Forelimb muscle (tissue), 1 donor: ENCODE results near the gene PRUNE2. TPM values are rescaled to one million over a fixed set of nuclear protein-coding genes. Genes with fewer than 3 reads are reported as not detected.

Source experiments
- DNase-seq: peaks from one replicate; pipeline ENCODE4 v3.0.0-alpha.2; 2013; ENCODE audit warnings: low read depth
- polyA plus RNA-seq: library from polyadenylated mRNA; unstranded; fragments of 120-200 nt; gene quantifications from one replicate; pipeline ENCODE4 v1.2.1, GENCODE V29; 2013; ENCODE audit not compliant: insufficient read length

PRUNE2 gene
- polyA plus RNA-seq, 1 donor, result 10.8 TPM

DNA sequence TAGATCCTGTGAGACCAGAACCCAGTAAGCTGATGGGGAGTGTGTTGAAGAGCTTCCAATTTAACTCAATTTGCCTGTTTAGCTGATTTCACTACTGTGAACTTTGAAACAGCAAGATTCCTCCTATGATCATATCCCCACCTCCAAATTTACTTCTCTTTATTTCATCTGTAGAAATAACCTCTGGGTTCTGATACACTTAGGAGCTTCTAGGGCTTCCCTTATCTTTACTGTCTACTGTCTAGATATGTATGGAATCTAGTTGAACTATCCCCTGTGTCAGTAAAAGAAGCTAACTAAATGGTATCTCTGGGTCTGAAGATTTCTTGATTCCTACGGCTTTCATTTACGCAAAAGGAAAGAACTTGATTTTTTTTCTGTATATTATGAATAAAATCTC, 330.2 kb downstream of the PRUNE2 start:
- DNase-seq, result no peak

- no peak for DNase-seq
These were observed 331.8 kb downstream of the PRUNE2 start for GRCh38 chr9:76573905-76574760.

DNA sequence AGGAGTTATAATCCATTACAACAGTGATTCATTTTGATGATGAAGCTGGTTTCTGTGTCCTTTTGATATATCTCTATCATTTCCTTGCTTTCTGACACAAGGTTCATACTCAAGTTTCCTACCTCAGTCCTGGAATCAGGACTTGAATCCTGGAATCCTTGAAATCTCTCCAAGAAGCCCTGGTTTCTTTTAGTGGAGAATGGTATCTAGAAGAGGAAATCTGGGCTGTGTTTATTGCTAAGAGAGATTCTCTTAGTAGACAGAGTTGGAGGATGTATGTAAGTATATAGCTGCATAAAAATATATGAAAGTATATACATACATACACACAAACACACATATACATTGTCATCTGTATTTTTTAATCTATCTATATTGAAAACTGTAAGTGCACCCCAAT, 332.5 kb downstream of the PRUNE2 start:
- no peak for DNase-seq

GRCh38 chr9:76572151-76572550, 333.8 kb downstream of the PRUNE2 start:
- DNase-seq, result no peak

DNA sequence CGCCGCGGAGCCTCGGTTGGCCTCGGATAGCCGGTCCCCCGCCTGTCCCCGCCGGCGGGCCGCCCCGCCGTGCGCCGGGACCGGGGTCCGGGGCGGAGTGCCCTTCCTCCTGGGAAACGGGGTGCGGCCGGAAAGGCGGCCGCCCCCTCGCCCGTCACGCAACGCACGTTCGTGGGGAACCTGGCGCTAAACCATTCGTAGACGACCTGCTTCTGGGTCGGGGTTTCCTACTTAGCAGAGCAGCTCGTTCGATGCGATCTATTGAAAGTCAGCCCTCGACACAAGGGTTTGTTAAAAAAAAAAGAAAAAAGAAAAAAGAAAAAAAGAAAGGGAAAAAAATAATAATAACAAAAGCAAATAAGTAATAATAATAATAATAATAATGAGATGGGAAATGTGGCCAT, 334.2 kb downstream of the PRUNE2 start:
- DNase-seq, result no peak

- DNase-seq, result no peak
These were observed 334.6 kb downstream of the PRUNE2 start for GRCh38 chr9:76571288-76571687.

DNA sequence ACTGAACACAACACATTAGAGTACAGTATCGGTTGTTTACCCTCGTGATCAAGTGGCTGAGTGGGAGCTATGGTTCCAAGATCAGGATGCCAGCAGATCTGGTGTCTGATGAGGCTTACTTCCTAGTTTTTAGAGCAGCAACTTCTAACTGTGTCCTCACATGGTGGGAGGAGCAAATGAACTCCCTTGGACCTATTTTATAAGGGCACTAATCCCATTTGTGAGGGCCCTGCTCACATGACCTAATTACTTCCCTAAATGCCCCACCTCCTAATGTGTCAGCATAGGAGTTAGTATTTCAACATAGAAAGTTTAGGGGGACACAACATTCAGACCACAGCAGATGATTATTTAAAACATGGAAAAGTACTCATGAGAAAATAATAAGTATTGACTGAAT, 335.1 kb downstream of the PRUNE2 start:
- DNase-seq, result no peak

GRCh38 chr9:76567086-76567485, 338.8 kb downstream of the PRUNE2 start:
- no peak for DNase-seq

- DNase-seq, result no peak
These were observed 341.6 kb downstream of the PRUNE2 start for GRCh38 chr9:76564297-76564696.

- no peak for DNase-seq
These were observed 343.4 kb downstream of the PRUNE2 start for GRCh38 chr9:76562511-76562911.

DNA sequence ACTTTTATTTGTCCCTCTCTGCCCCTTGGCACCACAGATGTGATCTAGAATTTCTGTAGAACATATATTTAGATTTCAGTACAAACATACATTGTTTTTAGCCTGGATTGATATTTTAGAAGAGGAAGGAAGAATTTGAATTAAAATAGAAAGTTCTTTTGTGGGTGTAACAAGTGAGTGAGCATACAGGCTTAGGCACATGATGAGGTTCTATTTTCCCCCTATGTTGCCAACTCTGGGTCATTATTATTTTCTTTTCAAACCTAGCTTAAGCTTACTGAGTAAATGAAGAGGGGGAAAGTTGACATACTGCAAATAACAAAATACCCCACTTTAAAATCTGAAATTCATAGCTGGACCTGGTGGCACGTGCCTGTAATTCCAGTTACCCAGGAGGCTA, 344.0 kb downstream of the PRUNE2 start:
- DNase-seq, result no peak

Other genes starting within 250 kb of the PRUNE2 start
- gene PCA3, start 141.7 kb downstream of the PRUNE2 start, polyA plus RNA-seq, result 1.0 TPM
- not detected for gene FOXB2, start 113.5 kb upstream of the PRUNE2 start, polyA plus RNA-seq